ENCODE data around the gene TYMP. TPM values are rescaled to one million over a fixed set of nuclear protein-coding genes. Genes with fewer than 3 reads are reported as not detected.
"Not testable (repeated sequence)": the region's sequence is repeated elsewhere in the genome, so short reads cannot be mapped to it uniquely, and the experiment has no call there.

The TYMP gene
- total RNA-seq, 2 donors from 2014 or later: 71.5 to 101 TPM

DNA sequence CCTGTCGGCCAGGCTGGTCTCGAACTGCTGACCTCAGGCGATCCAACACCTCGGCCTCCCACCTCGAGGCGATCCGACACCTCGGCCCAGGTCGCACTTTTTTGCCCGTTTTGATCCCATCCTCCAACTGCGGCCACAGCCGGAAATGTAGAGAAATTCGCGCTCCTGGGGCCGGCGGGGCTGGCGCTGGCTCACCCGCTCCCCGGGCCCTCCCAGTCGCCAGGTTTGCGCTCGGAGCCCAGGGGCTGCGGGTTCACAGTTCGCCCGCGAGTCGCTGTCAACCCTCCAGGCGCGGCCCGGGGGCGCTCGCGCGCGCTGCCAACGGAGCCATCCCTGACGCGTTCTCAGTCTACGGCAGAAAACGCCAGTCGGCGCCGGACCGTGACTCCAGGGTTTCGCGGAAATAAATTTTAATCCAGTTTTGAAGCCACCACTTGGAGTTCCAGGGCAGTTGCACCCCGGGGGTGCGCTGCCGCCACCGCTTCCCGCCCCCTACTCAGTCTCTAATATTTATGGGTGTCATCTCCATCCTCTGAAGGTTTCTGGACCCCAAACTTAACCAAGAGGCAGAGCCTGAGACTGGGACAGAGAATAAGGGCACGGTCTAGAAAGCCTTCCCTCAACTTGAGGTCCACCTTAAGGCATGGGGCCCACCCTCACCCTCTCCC lies 14.4 kb upstream of the TYMP start:
- peak; percentile 91 to 93 for DNase-seq
- Mint-ChIP-seq H3K9me3 (peaks cover 2 to 4% of the 10 kb centered on the region in 2 donors), H3K27me3 (ENCODE audit: low read depth) (no peaks in the 10 kb centered on the region), H3K27ac (peak overlapping the region; percentile 47), H3K4me3 (peak overlapping the region; percentile 71 to 74), H3K4me1 (ENCODE audit: low read depth) (peaks cover 55% of the 10 kb centered on the region), H3K36me3 (ENCODE audit: insufficient read depth in 2 of 2) (peaks cover 6% of the 10 kb centered on the region in 2 donors)
- peak; percentile 38 to 39 for ATAC-seq (replicated peaks in 1 of 2)

DNA sequence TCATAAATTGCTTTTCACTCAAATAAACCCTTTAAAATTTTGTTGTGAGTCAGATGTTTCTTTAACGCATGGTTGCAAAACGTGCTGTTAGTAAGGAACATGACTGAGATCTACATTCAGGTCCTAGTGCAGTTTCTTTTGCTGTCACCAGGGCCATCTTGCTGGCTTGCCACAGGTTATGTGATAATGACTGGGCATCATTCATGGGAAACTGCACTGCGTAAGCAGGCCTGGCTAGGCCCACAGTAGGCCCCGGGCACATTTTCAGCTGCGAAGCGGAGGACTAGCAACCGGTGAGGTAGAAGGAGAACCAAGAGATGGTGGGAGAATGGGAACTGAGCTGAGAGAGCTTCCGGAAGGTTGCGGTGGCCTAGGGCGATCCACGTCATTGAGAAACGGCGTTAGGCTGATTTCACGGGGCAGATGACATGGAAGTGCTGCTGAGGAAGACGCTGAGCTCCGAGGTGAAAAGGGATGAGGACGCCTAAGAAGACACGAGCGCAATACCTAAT lies 12.7 kb upstream of the TYMP start:
- Mint-ChIP-seq H3K4me3 (peak overlapping the region; percentile 55 to 75), H3K9me3 (peaks cover 2 to 4% of the 10 kb centered on the region in 2 donors), H3K27ac (peak overlapping the region; percentile 87), H3K27me3 (ENCODE audit: low read depth) (no peaks in the 10 kb centered on the region), H3K4me1 (ENCODE audit: low read depth) (peaks cover 71% of the 10 kb centered on the region), H3K36me3 (ENCODE audit: insufficient read depth in 2 of 2) (peaks cover 9% of the 10 kb centered on the region in 2 donors)
- peak; percentile 73 to 76 for DNase-seq
- peak; percentile 45 to 50 for ATAC-seq (replicated peaks in 1 of 2)

DNA sequence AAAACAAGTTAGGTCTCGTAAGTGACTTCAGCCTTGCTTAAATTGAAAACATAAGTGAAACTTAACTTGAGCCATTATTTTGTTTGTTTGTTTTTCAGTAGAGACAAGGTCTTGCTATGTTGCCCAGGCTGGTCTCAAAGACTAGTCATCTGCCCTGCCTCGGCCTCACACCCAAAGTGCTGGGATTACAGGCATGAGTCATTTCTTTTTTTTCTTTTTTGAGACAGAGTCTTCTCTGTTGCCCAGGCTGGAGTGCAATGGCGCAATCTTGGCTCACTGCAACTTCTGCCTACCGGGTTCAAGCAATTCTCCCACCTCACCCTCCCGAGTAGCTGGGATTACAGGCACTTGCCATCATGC lies 11.8 kb upstream of the TYMP start:
- not testable (repeated sequence) for H3K27me3 Mint-ChIP-seq (ENCODE audit: low read depth); H3K9me3 Mint-ChIP-seq; H3K36me3 Mint-ChIP-seq (ENCODE audit: insufficient read depth in 2 of 2)
- peak overlapping the region; percentile 87 for H3K27ac Mint-ChIP-seq
- peaks cover 79% of the 10 kb centered on the region for H3K4me1 Mint-ChIP-seq (ENCODE audit: low read depth)
- peak; percentile 42 to 45 for ATAC-seq (replicated peaks in 1 of 2)
- H3K4me3 Mint-ChIP-seq: peak overlapping the region; percentile 55 to 75
- peak; percentile 67 to 79 for DNase-seq

DNA sequence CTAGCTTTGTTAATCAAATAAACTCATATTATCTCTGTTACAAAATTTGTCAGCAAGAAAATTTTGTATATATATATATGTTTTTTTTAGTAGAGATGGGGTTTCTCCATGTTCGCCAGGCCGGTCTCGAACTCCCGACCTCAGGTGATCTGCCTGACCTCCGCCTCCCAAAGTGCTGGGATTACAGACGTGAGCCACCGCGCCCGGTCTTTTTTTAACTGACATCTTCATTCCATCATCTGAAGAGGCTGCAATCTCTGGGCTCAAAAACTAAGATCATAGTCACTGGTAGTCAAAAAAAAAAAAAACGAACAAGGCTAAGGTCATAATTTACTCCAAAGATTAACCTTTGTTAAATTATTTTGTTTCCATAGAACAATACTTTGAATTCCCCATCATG lies 10.6 kb upstream of the TYMP start:
- peak overlapping the region; percentile 55 to 75 for H3K4me3 Mint-ChIP-seq
- H3K36me3 Mint-ChIP-seq (ENCODE audit: insufficient read depth in 2 of 2): peaks cover 9% of the 10 kb centered on the region in 2 donors
- peaks cover 77% of the 10 kb centered on the region for H3K4me1 Mint-ChIP-seq (ENCODE audit: low read depth)
- peak overlapping the region; percentile 87 for H3K27ac Mint-ChIP-seq
- ATAC-seq (replicated peaks in 1 of 2) (no peak), DNase-seq (no peak)
- H3K9me3 Mint-ChIP-seq: peaks cover 2 to 4% of the 10 kb centered on the region in 2 donors
- no peaks in the 10 kb centered on the region for H3K27me3 Mint-ChIP-seq (ENCODE audit: low read depth)

DNA sequence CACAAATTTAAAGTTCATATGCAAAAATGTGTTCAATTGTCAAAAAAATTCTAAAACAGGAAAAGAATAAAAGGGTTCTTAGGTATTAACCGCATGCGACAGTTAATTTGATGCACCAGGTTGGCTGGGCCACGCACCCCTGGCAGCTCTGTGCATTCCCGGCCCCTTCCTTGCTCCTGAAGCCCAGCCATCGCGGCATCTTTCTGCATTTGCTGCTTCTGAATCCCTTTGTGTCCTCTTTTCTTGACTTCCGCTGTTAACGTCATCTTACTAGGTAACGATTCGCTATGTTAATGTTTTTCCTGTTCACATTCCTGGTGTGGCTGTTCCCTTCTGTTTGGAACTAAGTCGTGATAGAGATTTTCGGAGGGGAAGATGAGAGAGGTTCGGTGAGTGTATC lies 8.0 kb upstream of the TYMP start:
- ATAC-seq (replicated peaks in 1 of 2): no peak
- no peaks in the 10 kb centered on the region for H3K27me3 Mint-ChIP-seq (ENCODE audit: low read depth)
- DNase-seq: no peak
- H3K4me1 Mint-ChIP-seq (ENCODE audit: low read depth): peaks cover 88% of the 10 kb centered on the region
- H3K9me3 Mint-ChIP-seq: peaks cover 2 to 4% of the 10 kb centered on the region in 2 donors
- peaks cover 9 to 15% of the 10 kb centered on the region in 2 donors for H3K36me3 Mint-ChIP-seq (ENCODE audit: insufficient read depth in 2 of 2)
- peak overlapping the region; percentile 72 to 90 for H3K4me3 Mint-ChIP-seq
- peak overlapping the region; percentile 96 for H3K27ac Mint-ChIP-seq

DNA sequence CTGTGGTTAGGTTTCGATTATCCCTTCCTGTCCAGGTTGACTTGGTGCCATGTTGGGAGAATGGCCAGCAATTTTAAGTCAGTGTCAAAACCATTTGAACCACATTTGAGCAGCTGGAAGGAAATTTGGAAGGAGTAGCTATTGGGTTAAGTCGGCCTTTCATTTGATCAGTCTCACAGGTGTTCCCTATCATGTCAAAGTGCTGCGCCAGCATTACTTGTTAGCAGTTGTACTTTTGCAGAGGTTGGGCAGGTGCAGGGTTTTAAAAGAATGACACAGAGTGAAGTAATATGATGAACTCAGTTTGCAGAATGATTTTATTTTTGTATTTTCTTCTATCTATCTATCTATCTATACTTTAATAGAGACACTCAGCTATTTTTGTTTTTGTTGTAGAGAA lies 6.4 kb upstream of the TYMP start:
- Mint-ChIP-seq H3K36me3 (ENCODE audit: insufficient read depth in 2 of 2) (peaks cover 3 to 13% of the 10 kb centered on the region in 2 donors), H3K27me3 (ENCODE audit: low read depth) (no peaks in the 10 kb centered on the region), H3K4me1 (ENCODE audit: low read depth) (peaks cover 76% of the 10 kb centered on the region), H3K9me3 (no peaks in the 10 kb centered on the region), H3K4me3 (no peak overlapping the region), H3K27ac (peak overlapping the region; percentile 57)
- ATAC-seq (replicated peaks in 1 of 2) (no peak), DNase-seq (no peak)

DNA sequence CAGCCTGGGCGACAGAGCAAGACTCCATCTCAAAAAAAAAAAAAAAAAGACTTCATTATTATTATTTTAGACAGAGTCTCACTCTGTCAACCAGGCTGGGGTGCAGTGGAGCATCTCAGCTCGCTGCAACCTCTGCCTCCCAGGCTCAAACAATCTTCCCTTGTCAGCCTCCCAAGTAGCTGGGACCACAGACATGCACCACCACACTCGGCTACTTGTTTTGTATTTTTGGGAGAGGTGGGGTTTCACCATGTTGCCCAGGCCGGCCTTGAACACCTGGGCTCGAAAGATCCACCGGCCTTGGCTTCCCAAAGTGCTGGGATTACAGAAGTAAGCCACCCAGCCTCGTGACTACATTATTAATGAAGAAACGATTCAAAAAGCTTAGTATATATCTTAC lies 5.3 kb upstream of the TYMP start:
- H3K9me3 Mint-ChIP-seq: no peaks in the 10 kb centered on the region
- DNase-seq: no peak

DNA sequence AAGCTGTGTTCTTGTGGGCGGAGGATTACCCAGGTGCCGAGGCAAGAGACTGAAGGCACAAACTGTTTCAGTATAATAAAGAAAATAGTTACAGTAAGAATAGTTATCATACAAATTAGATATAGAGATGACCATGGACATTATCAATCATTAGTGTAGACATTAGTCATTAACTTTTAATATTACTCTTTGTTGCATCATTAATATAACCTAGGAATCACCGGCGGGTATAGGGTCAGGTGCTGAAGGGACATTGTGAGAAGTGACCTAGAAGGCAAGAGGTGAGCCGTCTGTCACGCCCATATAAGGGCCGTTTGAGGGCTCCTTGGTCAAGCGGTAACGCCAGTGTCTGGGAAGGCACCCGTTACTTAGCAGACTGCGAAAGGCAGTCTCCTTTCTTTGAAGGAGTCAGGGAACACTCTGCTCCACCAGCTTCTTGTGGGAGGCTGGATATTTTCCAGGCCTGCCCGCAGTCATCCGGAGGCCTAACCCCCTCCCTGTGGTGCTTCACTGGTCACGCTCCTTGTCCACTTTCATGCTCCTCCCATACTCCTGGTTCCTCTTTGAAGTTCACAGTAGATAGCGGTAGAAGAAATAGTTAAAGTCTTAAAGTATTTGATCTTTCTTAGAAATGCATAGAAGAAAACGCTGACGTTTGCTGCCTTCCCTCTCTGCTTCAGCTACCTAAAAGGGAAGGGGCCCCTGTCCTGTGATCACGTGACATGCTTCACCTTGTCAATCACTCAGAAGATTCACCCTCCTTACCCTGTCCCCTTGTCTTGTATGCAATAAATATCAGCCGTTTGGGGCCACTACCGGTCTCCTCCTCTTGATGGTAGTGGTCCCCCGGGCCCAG lies 4.3 kb upstream of the TYMP start:
- not testable (repeated sequence) for DNase-seq; H3K9me3 Mint-ChIP-seq; H3K27me3 Mint-ChIP-seq (ENCODE audit: low read depth); ATAC-seq (replicated peaks in 1 of 2)
- peak overlapping the region; percentile 96 to 98 for H3K4me3 Mint-ChIP-seq
- H3K4me1 Mint-ChIP-seq (ENCODE audit: low read depth): peaks cover 55% of the 10 kb centered on the region
- peak overlapping the region; percentile 93 for H3K27ac Mint-ChIP-seq
- peaks cover 5 to 15% of the 10 kb centered on the region in 2 donors for H3K36me3 Mint-ChIP-seq (ENCODE audit: insufficient read depth in 2 of 2)

More for the DNA sequence above, 5.3 kb upstream of the TYMP start:
- Mint-ChIP-seq H3K4me1 (ENCODE audit: low read depth) (peaks cover 65% of the 10 kb centered on the region), H3K27ac (no peak overlapping the region), H3K27me3 (ENCODE audit: low read depth) (no peaks in the 10 kb centered on the region), H3K4me3 (no peak overlapping the region), H3K36me3 (ENCODE audit: insufficient read depth in 2 of 2) (peaks cover 5 to 15% of the 10 kb centered on the region in 2 donors)
- ATAC-seq (replicated peaks in 1 of 2): no peak

DNA sequence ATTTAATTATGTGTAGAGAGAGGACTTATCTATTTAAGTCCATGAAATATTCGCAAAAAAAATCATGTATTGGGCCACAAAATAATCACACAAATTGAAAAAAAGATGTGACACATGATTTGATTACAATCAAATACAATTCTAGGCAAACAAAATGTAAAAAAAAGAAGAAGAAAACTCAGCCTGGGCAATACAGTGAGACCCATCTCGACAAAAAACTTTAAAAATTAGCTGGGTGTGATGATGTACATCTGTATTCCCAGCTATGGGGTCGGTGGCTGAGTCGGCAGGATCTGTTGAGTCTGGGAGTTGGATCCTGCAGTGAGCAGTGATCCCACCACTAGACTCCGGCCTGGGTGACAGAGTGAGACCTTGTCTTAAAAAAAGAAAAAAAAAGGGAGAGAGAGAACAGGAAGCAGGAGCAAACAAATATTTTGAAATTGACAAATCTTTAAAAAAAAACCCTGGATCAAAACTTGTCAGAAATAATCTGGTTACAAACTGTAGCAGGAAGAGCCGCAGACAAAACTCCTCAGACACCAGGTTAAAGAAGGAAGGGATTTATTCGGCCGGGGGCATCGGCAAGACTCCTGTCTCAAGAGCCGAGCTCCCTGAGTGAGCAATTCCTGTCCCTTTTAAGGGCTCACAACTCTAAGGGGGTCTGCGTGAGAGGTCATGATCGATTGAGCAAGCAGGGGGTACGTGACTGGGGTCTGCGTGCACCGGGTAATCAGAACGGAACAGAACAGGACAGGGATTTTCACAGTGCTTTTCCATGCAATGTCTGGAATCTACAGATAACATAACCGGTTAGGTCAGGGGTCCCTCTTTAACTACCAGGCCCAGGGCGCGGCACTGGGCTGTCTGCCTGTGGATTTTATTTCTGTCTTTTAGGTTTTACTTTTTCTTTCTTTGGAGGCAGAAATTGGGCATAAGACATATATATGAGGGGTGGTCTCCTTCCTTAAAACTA lies 3.3 kb upstream of the TYMP start:
- peaks cover 53% of the 10 kb centered on the region for H3K4me1 Mint-ChIP-seq (ENCODE audit: low read depth)
- H3K9me3 Mint-ChIP-seq: no peaks in the 10 kb centered on the region

DNA sequence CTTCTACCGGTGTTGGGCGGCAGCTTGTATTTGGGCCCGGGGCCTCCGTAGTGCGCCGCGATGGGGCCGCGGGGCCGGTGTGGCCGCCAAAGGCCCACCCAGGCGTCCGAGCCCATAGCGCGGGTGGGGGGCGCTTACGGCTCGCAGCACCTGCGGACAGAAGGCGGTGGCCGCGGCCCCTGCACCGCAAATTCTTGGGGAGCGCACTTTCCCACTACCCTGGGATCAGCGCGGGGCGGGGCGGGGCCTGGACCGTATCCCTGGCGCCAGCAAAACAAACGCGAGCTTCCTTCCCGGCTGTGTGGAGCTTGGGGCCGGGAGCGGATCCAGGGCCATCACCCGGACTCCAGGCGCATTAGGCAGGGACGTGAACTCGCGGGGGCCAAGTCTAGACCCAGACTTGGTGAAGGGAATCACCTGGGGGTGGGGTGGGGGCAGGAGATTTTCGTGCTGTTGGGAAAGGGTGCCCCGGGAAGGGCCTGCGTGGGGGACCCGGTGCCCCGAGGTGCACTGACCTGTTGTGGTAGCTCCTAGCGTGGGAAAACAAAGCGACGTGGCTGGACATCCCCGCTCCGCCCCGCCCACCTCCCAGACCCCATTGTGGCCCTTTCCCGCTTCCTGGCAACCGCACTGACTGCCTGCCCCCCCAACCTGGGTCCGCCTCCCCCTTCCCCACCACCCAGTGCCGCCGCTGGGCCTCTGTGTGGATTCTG lies 2.3 kb upstream of the TYMP start:
- Mint-ChIP-seq H3K27me3 (ENCODE audit: low read depth) (no peaks in the 10 kb centered on the region), H3K9me3 (no peaks in the 10 kb centered on the region), H3K4me1 (ENCODE audit: low read depth) (peaks cover 53% of the 10 kb centered on the region), H3K27ac (peak overlapping the region; percentile 93), H3K36me3 (ENCODE audit: insufficient read depth in 2 of 2) (peaks cover 9 to 20% of the 10 kb centered on the region in 2 donors), H3K4me3 (peak overlapping the region; percentile 96 to 98)
- ATAC-seq (replicated peaks in 1 of 2): no peak
- no peak for DNase-seq

More for the DNA sequence above, 3.3 kb upstream of the TYMP start:
- H3K36me3 Mint-ChIP-seq (ENCODE audit: insufficient read depth in 2 of 2): peaks cover 6 to 15% of the 10 kb centered on the region in 2 donors
- H3K4me3 Mint-ChIP-seq: peak overlapping the region; percentile 96 to 98
- no peaks in the 10 kb centered on the region for H3K27me3 Mint-ChIP-seq (ENCODE audit: low read depth)
- DNase-seq (no peak), ATAC-seq (replicated peaks in 1 of 2) (no peak)
- H3K27ac Mint-ChIP-seq: peak overlapping the region; percentile 93

DNA sequence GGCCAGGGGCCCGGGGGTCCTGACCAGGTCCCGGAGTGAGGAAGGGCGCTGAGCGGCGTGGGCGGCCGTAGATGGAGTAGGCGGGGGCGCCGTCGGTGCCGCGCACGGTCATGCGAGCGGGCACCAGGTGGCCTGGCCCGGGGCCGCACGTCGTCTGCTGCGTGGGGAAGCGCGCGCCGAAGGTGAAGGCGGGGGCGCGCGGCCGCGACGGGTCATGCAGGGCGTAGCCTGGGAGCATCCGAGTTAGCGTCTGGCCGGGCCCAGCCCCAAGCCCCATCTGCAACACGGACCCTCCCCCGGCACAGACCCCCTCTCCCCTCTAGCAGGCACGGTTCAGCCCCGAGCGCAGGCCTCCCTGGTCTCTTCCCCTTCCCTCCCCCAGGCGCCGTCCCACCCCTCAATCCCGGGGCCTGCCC lies 1.7 kb upstream of the TYMP start:
- Mint-ChIP-seq H3K27me3 (ENCODE audit: low read depth) (no peaks in the 10 kb centered on the region), H3K4me1 (ENCODE audit: low read depth) (peaks cover 53% of the 10 kb centered on the region), H3K27ac (peak overlapping the region; percentile 95), H3K36me3 (ENCODE audit: insufficient read depth in 2 of 2) (peaks cover 9 to 20% of the 10 kb centered on the region in 2 donors), H3K9me3 (no peaks in the 10 kb centered on the region), H3K4me3 (peak overlapping the region; percentile 96 to 98)
- ATAC-seq (replicated peaks in 1 of 2) (peak; percentile 52 to 53), DNase-seq (peak; percentile 81 to 89)

Data from activated T-cell treated with anti-CD3 and anti-CD28 coated beads, Interleukin-2, amount 50 U/mL, for 72 hours (primary cell).